ENCODE results near the gene RAX2. TPM values are rescaled to one million over a fixed set of nuclear protein-coding genes. Genes with fewer than 3 reads are reported as not detected.

Gene RAX2
- total and polyA plus RNA-seq, 2 donors (not counting 3 experiments of a cell fraction or from before 2014, with no cell fraction given) = not detected

GRCh38 chr19:3796358-3796757 lies 24.3 kb upstream of the RAX2 start:
- Histone ChIP-seq H3K4me3 (replicated peaks in 1 of 3; ENCODE audit: insufficient read depth in 1 of 3, low read depth in 1 of 3, low read length in 3 of 3) (no peak overlapping the region), H3K36me3 (ENCODE audit: control insufficient read depth in 2 of 2, extremely low read depth in 1 of 2, insufficient read depth in 2 of 2, low read length in 2 of 2) (no peaks in the 10 kb centered on the region), H3K79me2 (ENCODE audit: control insufficient read depth, insufficient read depth, low read length) (no peaks in the 10 kb centered on the region), H2AFZ (ENCODE audit: low read depth, low read length) (no peak overlapping the region), H3K4me2 (ENCODE audit: insufficient read depth, low read length) (no peak overlapping the region), H3K4me1 (ENCODE audit: control insufficient read depth, extremely low read depth, insufficient read depth, low read length) (no peaks in the 10 kb centered on the region), H3K9me3 (replicated peaks; ENCODE audit: control insufficient read depth, insufficient read depth, low read length) (no peaks in the 10 kb centered on the region), H3K27ac (ENCODE audit: insufficient read depth, low read depth, low read length) (no peak overlapping the region), H3K9ac (replicated peaks; ENCODE audit: extremely low read depth, insufficient read depth, low read length) (no peak overlapping the region), H3K27me3 (ENCODE audit: control insufficient read depth in 2 of 2, insufficient read depth in 2 of 2, low read length in 2 of 2) (peaks cover 10 to 11% of the 10 kb centered on the region in 2 experiments), H4K20me1 (replicated peaks; ENCODE audit: control insufficient read depth, extremely low read depth, insufficient read depth, low read length) (no peaks in the 10 kb centered on the region), H3K9me1 (replicated peaks; ENCODE audit: control insufficient read depth, extremely low read depth, insufficient read depth, low read length) (no peaks in the 10 kb centered on the region)
- ChIA-PET POLR2A (no interaction called here), CTCF (interaction anchor here (0.6 to 1.5 kb wide), 3 partner anchors 9 to 23 kb away, joined by 3 to 5 read pairs (median 3); no protein-coding TSS in a partner anchor)
- no peak for TF ChIP-seq POLR2AphosphoS5 (IDR thresholded peaks at IDR 0.05; ENCODE audit: insufficient read depth, low read depth, low read length)
- TF ChIP-seq FOS (IDR thresholded peaks at IDR 0.05; ENCODE audit: borderline replicate concordance, insufficient read depth, low read length) = no peak
- no peak for TF ChIP-seq GATA2 (IDR thresholded peaks at IDR 0.05; ENCODE audit: insufficient read depth, insufficient read length, low read depth, low read length)
- no peak for TF ChIP-seq POLR2A (IDR thresholded peaks at IDR 0.05; ENCODE audit: low read depth, low read length)
- no peak for FAIRE-seq
- dilution Hi-C loops (cut with MboI; ENCODE audit: extremely low pct_ligation_motif_present, low sequenced_read_pairs) = no loop called here
- intact Hi-C loops (cut with micrococcal nuclease) = no loop called here
- BruUV-seq (replicated peaks) = no TSS peak
- no peak for DNase-seq (ENCODE audit: low read depth, low spot score)

- Histone ChIP-seq H3K36me3 (ENCODE audit: control insufficient read depth in 2 of 2, extremely low read depth in 1 of 2, insufficient read depth in 2 of 2, low read length in 2 of 2) (no peaks in the 10 kb centered on the region), H3K9me3 (replicated peaks; ENCODE audit: control insufficient read depth, insufficient read depth, low read length) (no peaks in the 10 kb centered on the region), H4K20me1 (replicated peaks; ENCODE audit: control insufficient read depth, extremely low read depth, insufficient read depth, low read length) (no peaks in the 10 kb centered on the region), H3K27me3 (ENCODE audit: control insufficient read depth in 2 of 2, insufficient read depth in 2 of 2, low read length in 2 of 2) (no peaks in the 10 kb centered on the region), H3K27ac (ENCODE audit: insufficient read depth, low read depth, low read length) (no peak overlapping the region), H2AFZ (ENCODE audit: low read depth, low read length) (no peak overlapping the region), H3K4me1 (ENCODE audit: control insufficient read depth, extremely low read depth, insufficient read depth, low read length) (no peaks in the 10 kb centered on the region), H3K79me2 (ENCODE audit: control insufficient read depth, insufficient read depth, low read length) (no peaks in the 10 kb centered on the region), H3K9ac (replicated peaks; ENCODE audit: extremely low read depth, insufficient read depth, low read length) (no peak overlapping the region), H3K4me2 (ENCODE audit: insufficient read depth, low read length) (no peak overlapping the region), H3K4me3 (replicated peaks in 1 of 3; ENCODE audit: insufficient read depth in 1 of 3, low read depth in 1 of 3, low read length in 3 of 3) (no peak overlapping the region), H3K9me1 (replicated peaks; ENCODE audit: control insufficient read depth, extremely low read depth, insufficient read depth, low read length) (no peaks in the 10 kb centered on the region)
- CTCF ChIA-PET = no interaction called here
- dilution Hi-C loops (cut with MboI; ENCODE audit: extremely low pct_ligation_motif_present, low sequenced_read_pairs) (no loop called here), intact Hi-C loops (cut with micrococcal nuclease) (no loop called here)
- POLR2A ChIA-PET = no interaction called here
- DNase-seq (ENCODE audit: low read depth, low spot score) (no peak), FAIRE-seq (no peak)
- BruUV-seq (replicated peaks) = no TSS peak
- no peak for TF ChIP-seq MAX (IDR thresholded peaks at IDR 0.05; ENCODE audit: insufficient read depth, insufficient read length)
- TF ChIP-seq JUN (IDR thresholded peaks at IDR 0.05; ENCODE audit: borderline replicate concordance, insufficient read depth, insufficient read length, low read depth) = no peak
- no peak for TF ChIP-seq FOS (IDR thresholded peaks at IDR 0.05; ENCODE audit: borderline replicate concordance, insufficient read depth, low read length)
- no peak for TF ChIP-seq POLR2AphosphoS5 (IDR thresholded peaks at IDR 0.05; ENCODE audit: insufficient read depth, low read depth, low read length)
- no peak for TF ChIP-seq MYC (IDR thresholded peaks at IDR 0.05; ENCODE audit: low read depth, low read length)
- no peak for TF ChIP-seq POLR2A (IDR thresholded peaks at IDR 0.05; ENCODE audit: low read depth, low read length)
- TF ChIP-seq EZH2 (IDR thresholded peaks at IDR 0.05; ENCODE audit: borderline replicate concordance, low read depth, low read length, severe bottlenecking) = no peak
- no peak for TF ChIP-seq CTCF (IDR thresholded peaks at IDR 0.05; ENCODE audit: extremely low read depth in 1 of 2, insufficient read depth in 1 of 2, low read depth in 1 of 2, low read length in 2 of 2)
- TF ChIP-seq GATA2 (IDR thresholded peaks at IDR 0.05; ENCODE audit: insufficient read depth, insufficient read length, low read depth, low read length) = no peak
Measured at GRCh38 chr19:3793799-3794198, 21.8 kb upstream of the RAX2 start.
